Stimulated activated CD8-positive, alpha-beta memory T cell treated with anti-CD3 and anti-CD28 coated beads, Interleukin-4, amount 100 ng/mL, for 1 hour (primary cell): Measurements from ENCODE around the gene ALKBH5.

ENCODE experiments used
- DNase-seq, 2 donors: peaks; one replicate each; pipeline ENCODE4 v3.0.0-alpha.2; 2020; ENCODE audit warnings: low read depth in 2 of 2, low spot score in 1 of 2

Gene ALKBH5

GRCh38 chr17:18258356-18259038 is 74.9 kb downstream of the ALKBH5 start, which contains the start of gene FLII:
Gene FLII (minus strand): TSS chr17:18258738. CDS start chr17:18258690, 48 bp downstream.
- peak in 1 of 2 donors; percentile 38 for DNase-seq
